ENCODE data around the gene CST9L. TPM values are rescaled to one million over a fixed set of nuclear protein-coding genes. Genes with fewer than 3 reads are reported as not detected.
A peak's percentile ranks its signal among the peaks of the same experiment; 100 is the strongest.

Gene CST9L
- polyA plus RNA-seq, 3 donors: not detected

DNA sequence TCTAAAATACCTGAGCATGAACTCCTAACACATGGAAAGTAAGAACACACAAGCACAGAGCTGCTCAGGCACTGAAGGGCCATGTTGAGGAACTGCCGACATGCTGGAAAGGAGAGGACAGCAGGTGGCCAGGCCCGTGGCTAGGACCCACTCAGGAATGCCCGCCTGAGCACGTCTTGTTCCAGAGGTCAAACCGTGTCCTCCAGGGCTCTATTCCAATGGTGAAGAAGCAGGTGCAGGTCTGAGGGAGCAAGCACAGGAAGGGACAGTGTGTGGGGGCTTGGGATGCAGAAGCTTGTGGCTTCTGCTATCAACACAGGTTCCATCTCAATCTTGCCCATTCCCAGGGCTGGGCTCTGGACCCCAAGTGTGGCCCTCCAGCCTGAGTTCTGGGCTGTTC is 20.7 kb downstream of the CST9L start:
- DNase-seq: no peak

DNA sequence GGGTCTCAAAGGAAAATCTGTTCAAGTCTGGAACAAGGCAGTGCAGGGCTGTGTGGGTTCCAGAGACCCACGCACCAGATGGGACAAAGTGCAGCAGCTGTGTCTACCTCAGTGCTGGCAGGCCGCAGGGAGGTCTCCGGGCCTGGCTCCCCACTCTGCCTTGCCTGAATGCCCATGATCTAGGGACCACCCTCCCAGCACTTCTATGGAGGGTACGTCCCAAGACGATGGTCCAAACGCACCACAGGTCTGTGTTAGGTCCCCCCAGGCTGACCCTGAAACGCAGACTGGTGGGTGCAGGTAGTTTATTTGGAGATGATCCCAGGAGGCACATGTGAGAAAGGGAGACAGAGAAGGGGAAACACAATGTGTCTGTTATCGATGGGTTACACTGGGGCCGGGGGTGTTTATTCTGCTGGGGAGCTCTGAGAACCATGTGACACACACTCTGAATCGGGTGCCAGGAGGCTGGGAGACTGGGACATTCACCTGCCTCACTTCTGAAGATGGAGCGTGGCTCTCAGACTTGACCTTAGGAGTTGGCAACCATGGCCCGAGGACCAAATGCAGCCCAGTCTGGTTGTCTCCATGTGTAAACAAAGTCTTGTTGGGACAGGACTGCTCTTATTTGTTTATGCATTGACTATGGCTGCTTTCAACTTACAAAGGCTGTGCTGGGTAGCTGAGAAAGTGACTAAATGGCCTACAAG is 21.7 kb downstream of the CST9L start:
- DNase-seq: no peak

DNA sequence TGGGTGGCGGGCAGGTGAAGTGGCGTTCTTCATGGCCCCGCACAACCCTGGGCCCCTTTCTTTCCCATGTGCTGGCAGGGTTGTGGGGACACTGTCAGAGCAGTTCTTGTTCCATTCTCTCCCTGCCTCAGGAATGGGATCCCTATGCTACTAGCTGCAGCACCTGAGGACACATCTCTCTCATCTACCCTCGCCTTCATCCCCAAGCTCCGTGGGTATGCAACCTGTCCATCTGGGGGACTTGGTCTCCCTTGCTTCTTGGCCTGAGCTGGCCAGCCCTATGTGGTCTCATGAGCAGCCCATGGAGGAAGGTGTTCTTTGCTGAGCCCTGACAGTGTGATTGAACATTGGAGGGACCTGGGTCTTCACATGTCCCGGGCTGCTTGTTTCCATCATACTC is 24.2 kb downstream of the CST9L start:
- no peak for DNase-seq

DNA sequence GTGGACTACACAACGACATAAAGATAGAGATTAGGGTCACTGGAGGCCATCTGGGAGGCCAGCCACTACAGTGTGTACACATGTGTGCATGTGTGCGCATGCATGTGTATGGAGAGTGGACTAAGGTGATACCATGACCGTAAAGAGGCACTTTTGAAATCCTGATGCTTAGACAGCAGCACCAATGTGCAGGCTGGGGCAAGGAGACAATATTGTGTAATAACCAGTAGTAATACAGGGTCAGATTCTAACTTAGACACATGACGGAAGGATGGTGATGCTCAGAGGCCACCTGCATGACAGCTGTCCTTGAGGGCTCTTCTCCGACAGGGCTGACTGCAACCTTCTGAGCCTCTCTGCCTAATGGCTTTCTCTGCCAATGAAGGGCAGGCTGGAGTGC is 25.5 kb downstream of the CST9L start:
- no peak for DNase-seq

DNA sequence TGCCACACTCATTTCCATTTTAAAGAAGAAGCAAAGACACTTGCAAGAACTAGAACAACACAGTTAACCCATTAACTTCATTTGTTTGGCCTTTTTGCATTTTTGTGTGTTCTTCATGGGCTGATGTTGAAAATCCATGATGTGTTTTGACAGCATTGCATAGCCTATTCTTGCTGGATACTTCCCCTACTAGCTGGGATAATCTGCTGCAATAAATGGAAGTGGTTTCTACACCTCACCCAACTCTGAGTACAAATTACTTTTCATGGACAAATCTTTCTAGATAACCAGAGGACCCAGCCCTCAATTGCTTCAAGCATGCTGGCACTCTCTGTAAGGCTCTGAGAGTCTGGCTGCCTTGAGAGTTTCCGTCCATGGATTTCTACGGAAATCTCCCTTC is 26.5 kb downstream of the CST9L start:
- DNase-seq: no peak

DNA sequence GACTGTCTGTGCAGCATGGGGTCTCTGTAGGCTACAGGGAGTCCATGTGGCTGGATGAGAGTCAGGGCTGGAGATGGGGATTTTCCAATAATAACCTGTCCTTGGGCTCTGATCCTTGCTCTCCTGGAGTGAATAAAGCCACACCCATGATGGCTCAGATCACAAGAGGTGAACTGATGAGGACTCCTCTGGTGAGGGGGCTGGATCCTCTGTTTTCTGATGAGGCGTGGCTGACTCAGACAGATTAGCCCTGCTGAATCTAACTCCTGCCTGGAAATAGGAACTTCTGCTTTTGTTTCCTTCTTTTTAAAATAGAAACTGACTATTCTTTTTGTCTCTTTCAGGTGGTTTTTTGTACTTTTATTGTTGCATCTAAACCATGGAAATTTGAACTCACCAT is 27.0 kb downstream of the CST9L start:
- no peak for DNase-seq

DNA sequence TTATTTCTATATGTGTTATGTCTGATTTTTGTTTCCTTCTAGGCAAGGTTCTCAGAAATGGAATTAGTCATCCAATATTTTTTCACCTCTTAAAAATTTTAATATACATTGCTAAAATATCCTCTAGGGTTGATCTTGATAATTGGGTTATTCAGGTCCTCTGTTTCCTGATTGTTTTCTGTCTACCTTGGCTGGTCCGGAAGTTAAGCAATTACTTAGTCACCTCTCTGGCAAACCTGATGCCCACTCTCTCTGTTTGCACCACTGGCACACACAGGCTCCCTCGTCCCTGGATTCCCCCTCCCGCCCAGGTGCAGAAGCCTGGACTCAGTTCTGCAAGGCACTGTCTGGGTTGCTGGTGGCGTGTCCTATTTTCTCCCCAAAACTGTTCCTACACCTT is 27.7 kb downstream of the CST9L start:
- no peak for DNase-seq

DNA sequence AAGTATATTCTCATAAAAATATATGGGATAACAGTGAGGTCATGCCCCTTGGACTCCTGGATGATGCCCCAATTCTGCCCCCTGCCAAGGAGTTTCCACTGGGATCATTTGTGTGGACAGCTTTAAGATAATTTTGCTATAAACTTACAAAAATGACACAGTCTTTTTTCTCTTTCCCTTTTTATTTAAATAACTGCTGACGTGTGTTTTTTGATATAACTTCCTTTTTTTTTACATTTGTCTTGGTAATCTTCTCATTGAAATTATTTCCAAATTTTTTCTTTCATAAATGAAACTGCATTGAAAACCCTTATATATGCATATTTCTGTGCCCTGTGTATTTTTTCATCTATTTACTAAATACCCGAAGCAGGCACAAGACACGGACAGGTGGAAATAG is 31.3 kb downstream of the CST9L start:
- no peak for DNase-seq

DNA sequence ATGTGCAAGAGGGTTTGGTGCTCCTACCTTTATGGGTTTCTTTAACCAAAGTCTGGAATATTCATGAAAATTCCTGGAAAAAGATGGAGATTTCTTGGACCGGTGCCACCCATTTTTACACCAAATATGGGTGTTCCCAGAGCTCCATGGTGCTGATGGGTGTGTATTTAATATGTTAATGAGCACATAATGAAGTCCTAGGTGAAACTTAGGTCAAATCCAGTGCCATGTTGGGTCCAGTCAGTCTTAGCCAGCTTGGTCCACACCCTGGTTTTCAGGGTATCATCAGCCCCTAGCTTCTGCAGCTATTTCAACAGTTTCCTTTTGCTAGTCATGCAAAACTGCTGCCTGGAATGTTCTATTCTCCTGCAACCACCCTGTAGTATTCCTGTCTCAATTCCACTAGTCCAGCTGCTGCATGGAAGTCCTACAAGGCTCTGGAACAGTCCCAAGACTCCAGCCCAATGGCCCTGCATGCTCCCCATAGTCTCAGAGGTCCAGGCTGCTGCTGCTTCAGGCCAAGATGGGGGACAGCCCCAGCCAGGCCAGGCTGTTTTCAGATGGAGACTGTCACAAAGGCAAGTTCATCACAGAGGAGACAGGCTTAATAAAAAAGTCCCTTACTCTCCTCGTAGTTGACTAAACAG is 31.8 kb downstream of the CST9L start:
- no peak for DNase-seq

DNA sequence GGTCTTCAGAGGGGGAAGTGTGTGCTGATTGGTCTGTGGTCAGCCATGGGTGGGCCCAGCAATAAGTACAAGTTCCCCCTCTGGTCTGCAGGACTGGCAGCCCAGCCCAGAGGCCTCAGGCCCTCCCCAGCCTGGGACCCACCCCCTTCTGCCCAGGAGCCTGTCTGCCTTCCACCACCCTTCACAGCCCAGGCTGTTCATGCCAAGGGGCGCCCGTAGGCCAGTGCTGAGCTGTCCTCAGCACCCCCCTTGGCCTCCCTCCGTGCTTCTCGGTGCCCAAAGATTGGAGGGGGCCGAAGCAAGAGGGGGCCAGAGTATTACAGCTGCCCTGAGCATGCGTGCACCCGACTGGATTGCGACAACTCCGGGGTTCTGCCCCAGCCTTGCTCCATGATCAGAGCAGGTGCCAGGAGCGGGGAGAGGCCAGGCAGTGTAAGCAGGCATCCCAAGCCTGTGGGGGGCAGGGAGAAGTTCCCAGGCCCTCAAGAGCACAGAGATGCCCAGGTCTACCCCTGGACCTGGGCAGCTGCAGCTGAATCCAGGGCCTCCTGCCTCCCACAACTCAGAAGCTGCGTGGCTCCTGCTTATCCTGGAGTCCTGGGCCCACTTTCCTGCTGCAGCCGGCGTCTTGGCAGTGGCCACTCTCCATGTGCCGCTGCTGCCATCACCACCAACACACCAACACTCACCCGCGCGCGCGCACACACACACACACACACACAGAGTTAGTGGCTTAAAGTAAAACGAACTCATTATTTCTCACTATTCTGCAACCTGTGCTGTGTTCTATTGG is 33.3 kb downstream of the CST9L start:
- no peak for DNase-seq

DNA sequence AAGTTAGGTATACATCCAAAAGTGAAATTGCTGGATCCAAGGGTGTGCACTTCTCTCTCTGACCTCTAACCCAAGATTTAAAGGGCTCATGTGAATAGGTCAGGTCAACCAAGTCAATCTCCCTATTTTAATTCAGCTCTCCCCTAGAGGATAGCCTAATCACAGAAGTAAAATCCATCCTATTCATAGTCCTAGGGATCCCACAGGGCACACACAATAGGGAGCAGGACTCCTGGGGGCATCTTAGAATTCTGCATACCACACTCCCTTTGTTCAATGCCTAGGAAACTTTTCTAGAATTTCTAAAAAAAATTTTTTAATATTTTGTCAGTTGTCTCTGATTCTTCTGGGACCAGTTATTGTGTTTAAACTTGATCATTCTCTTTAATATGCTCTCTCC is 35.1 kb downstream of the CST9L start:
- no peak for DNase-seq

DNA sequence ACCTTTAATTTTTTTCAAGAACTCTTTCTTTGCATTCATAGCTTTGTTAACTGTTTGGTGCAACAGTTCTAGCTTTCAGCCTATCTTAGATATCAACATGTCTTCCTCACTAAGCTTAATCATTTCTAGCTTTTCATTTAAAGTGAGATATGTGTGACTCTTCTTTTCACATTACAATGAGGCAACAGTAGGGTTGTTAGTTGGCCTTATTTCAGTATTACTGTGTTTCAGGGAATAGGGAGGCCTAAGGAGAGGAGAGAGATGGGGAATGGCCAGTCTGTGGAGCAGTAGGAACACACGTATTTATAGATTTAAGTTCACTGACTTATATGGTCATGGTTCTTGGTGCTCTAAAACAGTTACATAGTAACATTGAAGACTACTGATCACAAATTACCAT is 35.8 kb downstream of the CST9L start:
- no peak for DNase-seq

DNA sequence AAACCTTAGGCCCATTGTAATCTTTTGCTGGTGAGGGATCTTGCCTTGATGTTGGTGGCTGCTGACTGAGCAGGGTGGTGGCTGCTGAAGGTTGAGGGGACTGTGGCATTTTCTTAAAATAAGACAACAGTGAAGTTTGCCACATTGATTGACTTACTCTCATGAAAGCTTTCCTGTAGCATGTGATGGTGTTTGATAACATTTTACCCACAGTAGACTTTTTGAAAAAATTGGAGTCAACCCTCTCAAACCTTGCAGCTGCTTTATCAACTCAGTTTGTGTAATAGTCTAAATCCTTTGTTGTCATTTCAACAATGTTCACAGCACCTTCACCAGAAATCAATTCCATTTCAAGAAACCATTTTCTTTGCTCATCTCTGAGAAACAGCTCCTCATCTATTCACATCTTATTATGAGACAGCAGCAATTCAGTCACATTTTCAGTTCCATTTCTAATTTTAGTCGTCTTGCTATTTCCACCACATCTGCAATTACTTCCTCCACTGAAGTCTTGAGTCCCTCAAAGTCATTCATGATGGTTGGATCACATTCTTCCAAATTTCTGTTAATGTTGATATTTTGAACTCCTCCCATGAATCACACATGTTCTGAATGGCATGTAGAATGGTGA is 37.2 kb downstream of the CST9L start:
- no peak for DNase-seq

DNA sequence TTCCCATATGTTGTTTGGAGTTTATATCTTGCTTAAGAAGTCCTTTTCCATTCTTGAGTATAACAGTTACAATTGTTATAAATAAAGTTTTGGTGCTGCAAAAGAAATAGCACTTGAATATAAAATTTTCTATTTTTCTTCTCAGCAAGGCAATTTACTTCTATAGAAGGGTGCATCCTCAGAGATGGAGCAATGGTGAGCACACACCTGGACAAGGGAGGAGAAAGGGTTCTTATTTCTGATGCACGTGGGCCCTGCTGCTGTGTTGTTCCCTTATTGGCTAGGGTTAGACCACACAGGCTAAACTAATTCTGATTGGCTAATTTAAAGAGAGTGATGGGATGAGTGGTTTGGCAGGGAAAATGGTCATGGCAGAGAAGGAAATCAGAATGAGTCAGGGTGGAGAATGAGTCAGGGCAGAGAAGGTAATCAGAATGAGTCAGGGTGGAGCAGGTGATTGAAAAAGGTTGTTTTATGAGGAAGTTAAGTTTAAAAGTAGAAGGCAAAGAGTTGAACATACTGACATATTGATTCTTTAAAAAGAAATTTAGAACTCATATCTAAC is 39.3 kb downstream of the CST9L start:
- no peak for DNase-seq

DNA sequence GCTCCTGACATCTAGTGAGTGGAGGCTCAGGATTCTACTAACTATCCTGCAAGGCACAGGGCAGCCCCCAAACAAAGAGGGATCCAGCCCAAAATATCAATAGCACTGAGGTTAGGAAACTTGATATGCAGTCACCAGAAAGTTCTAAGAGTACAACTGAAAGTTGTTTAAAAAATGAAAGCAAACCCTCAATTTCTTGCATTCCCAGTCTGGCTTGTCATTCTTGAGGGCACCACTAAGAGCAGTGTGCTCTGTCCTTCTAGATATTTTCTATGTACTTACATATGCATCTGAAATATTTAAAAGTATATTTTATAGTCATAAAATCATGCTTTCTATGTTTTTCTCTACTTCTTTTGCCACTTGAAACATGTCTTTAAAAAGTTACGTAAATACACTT is 41.4 kb downstream of the CST9L start:
- DNase-seq: no peak

DNA sequence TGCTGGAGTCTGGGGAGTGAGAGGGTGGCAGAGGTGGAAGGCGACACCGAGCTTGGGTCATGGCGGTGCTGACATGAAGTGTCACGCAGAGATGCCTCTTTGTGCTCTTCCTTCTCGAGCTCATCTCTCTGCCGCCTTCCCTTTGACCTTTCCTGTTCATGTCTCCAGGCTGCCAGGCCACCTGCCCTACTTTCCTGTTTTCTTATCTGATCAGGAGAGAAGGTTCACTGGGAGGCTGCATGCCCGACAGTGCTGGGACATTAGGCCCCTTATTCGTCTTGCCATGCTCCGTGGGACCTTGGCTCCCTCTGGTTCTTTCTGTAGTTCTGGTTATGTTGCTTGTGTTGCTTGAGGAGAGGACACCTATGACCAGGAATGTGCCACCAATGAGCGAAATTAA is 44.1 kb downstream of the CST9L start:
- no peak for DNase-seq

DNA sequence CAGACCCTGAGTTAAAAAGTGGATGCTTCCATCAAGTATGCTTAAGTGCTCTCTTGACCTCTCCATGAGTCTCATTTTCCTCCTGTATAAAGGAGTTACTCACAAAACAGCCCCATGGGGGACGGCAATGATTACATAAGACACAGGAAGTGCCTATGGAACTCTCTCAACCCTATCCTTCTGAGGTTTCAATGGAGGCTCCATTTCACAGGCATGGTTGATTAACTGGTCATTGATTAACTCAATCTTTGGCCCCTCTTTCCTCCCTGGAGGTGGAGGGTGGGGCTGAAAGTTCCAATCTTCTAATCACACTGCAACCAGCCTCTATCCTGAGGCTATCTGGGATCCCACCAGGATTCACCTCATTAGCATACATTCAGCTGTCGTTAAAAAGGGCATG is 48.1 kb downstream of the CST9L start:
- DNase-seq: peak; percentile 33

DNA sequence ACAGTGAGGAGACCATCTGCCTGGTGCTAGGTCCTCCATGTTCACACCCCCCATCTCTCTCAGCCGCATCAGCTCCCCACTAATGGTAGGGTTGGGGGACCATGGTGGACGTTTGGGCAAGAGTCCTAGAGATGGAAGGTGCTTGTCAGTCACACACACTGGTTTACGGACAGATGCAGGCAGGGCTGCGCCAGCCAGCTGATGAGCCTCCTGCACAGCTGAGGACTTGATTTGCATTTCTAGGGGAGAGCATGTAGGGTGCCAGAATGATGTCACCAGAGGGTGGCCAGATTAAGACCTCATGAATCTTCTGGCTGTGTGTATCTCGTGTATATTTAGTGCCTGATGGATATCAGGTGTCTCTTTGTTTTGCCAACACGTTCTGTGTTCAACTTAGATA is 48.7 kb downstream of the CST9L start:
- no peak for DNase-seq

DNA sequence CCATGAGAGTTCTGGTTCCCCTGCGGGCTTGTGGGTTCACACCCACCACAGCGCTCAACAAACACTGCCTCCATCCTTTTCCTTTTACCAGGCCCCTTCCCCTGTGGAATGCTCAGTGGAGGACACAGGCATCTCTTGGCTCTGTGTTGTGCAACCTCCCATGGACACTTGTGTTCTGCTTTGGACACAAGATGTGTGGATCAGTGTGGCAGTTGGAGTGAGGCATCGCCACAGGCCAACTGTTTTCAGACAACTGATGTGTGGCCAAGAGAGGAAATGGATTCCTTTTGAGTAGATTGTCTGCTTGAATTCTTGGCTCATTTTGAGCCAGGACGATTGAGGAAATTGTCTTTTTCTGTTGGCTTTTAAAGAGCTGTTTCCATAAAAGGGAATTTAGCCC is 50.6 kb downstream of the CST9L start:
- no peak for DNase-seq

DNA sequence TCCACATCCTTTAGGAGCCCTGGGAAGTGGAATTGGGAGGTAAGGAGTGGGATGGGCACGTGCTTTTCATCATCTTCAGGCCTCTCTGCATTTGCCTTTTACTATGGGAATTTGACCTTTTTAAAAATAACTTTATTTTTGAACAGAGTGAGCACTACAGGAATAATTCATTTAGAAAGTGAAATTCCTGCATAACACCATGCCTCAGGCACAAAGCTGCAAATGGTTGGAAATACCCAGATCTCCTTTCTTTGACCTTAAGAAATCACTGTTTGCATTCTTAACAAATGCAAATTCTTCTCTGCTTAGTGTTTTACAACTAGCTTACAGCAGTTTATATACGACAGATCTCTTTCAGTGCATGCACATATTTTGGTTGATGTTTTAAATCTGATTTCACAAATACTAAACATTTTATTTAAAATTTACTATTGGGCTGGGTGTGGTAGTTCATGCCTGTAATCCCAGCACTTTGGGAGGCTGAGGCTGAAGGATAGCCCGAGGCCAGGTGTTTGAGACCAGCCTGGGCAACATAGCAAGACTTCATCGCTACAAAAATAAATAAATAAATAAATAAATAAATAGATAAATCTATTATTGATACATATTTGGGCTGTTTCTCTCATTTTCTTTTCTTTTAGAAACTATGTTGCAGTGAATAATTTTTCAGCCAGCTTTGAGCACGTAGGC is 52.9 kb downstream of the CST9L start:
- no peak for DNase-seq

DNA sequence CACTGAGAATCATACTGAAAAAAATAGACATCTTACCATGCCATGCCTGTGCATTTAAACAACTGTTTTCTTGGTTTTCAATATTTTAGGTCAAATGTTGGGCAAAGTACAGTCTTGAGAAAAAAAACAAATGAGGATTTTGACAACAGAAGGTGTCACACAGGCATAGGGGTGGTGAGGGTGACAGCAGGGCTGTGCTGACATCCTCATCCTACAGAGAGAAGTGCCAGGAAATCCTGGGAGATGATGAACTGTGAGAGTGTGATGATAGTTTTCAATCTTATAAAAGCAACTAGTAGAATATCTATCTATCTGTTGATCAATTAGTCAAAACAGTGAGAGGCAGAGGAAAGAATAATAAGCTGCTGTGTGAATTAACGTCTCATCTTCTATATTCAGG is 53.4 kb downstream of the CST9L start:
- DNase-seq: no peak

All from renal pelvis (tissue), 4 donors.